Amniotic epithelial cell (primary cell): Measurements from ENCODE around the gene BCAS4.

Experiments
- DNase-seq: peaks from one replicate; pipeline ENCODE4 v3.0.0-alpha.2; 2010; ENCODE audit warnings: low read depth

The BCAS4 gene

GRCh38 chr20:50823319-50823718, 28.5 kb downstream of the BCAS4 start:
- no peak for DNase-seq

DNA sequence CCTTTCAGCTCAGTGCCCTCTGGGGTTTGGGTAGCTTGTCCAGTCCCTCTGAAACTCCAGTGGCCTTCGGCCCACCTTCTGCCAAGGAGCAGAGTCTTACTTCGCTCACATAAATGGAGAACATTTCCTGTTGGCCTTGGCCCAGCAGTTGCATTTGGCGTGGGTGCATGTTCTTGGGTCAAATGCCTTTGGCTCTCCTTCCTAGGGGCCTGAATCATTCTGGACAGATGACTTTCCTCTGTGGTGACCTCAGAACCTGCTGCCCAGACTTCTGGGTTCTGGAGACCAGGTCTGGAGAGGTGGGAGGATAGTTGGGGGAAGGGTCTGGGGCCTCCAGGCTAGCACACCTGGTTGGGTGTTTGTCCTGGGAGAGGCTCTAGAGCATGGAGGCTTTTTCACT, 29.3 kb downstream of the BCAS4 start:
- DNase-seq = peak; percentile 75

DNA sequence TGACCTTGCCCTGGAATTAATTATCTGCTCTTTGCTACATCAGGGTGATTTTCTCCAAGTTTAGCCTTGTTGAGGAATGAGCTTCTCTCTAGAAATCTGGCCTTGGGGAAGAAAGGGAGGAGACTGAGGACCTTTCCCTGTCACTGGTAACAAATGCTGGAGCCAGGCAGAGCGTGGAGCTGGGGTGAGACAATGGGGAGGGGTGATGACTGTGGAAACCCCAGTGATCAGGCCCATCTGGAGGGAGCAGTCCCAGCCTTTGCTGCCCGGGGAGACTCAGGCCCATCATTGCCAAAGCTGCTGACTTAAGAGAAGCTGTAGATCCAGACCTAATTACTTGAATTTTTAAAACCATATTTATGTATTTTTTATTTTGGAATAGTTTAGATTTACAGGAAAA, 31.3 kb downstream of the BCAS4 start:
- DNase-seq = no peak

- no peak for DNase-seq
These were observed 33.7 kb downstream of the BCAS4 start for GRCh38 chr20:50828363-50829136.

DNA sequence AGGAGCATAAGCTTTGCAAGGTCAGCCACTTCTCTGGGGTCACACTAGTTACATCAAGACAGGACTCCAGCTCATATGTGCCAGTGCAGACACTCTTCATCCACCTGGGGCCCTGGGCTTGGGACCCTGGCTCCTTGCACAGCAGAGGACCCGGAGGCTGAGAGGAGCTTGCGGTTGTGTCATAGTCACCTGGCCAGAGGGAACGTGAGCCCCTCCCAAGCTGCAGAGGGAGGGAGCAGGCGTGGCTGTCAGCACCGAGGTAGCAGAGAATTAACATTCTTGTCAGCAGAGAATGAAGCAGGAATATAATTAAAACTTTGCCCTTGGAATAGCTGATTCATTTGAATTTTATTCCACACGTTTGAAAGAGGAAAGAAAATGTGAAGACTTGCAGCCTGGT, 36.8 kb downstream of the BCAS4 start:
- DNase-seq = no peak

GRCh38 chr20:50834599-50835005, 39.7 kb downstream of the BCAS4 start:
- peak; percentile 75 for DNase-seq

- DNase-seq = peak; percentile 80
These were observed 42.9 kb downstream of the BCAS4 start for GRCh38 chr20:50837532-50838321.

DNA sequence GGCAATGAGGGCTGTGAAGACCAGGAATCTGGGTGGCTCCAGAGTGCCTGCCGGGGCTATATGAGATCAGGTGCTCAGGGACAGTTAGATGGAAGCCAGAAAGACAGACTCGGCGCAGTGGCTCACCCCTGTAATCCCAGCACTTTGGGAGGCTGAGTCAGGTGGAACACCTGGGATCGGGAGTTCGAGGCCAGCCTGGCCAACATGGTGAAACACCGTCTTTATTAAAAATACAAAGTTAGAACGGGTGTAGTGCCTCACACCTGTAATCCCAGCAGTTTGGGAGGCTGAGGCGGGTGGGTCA, 43.4 kb downstream of the BCAS4 start:
- DNase-seq = no peak

GRCh38 chr20:50838707-50839385, 44.0 kb downstream of the BCAS4 start:
- DNase-seq = no peak

DNA sequence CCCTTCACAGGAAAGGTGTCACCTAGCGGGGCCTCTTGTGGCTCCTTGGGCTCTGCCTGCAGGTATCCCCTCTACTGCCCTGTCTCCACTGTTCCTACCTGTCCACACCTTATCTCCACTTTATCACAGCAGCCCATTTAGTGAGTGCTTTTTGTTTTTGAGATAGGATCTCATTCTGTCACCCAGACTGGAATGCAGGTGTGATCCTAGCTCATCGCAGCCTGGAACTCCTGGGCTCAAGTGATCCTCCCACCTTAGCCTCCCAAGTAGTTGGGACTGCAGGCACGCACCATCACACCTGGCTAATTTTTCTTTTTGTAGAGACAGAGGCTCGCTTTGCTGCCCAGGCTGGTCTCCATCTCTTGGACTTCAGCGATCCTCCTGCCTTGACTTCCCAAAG, 48.0 kb downstream of the BCAS4 start:
- DNase-seq = no peak

- DNase-seq = no peak
These were observed 48.7 kb downstream of the BCAS4 start for GRCh38 chr20:50843331-50844276.

DNA sequence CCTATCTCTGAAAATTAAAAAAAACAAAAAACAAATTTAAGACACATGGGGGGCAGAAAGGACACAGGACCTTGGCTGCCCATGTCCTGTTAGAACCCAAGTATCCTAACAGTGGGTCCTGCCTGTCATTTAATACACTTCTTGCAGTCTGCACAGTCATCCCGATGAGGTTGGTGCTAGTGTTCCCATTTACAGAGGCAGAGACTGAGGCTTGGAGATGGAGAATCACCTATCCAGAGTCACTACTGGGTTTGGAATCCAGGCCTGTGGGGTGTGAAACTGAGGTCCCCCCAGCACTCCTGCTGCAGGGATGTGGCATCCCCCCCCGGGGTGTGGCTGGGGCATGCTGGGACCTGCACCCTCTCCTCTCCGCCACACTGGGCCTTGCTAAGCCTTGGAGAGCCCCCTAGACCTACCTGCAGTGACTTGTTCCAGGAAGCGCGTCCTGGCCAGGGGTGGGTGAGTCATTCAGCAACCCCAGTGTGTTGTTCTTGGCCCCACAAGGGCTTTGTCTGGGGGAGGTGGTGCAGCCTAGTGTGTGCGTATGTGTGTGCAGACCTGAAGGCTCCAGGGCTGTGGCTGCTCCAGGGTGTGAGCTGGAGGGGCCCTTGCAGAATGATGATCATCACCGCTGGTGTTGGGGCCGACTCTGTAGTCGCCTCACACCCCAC, 49.7 kb downstream of the BCAS4 start:
- DNase-seq = peak; percentile 78

DNA sequence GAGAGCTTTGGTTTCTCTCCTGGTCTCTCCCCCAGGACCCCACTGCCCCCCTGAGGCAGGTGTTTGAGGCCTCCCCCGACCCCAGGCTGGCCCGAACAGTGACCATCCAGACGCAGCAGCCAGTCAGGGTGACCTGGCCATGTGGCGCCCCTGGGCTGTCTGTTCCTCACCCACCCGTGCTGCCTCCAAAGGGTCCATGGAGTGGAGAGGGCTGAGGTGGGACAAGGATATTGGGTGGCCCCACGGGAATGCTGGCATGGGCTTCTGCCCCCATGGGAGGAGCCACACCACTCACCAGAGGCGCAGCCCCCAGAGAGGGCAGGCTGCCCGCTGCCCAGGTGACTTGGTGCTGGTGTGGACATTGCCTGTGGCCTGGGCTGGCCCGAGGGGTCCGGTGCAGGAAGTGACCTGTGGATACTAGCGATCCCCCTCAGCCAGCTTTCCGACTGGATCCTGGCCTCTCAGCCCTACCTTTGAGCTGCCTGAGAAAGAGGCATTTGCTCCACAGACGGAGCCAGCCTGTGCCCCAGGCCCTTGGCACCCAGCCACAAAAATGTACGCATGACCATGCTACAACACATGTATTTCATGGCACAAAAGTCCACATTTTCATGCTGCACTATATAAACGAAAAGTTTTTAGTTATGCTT, 50.8 kb downstream of the BCAS4 start:
- DNase-seq = no peak

- DNase-seq = peak; percentile 14
These were observed 53.5 kb downstream of the BCAS4 start for GRCh38 chr20:50848341-50848808.

- DNase-seq = peak; percentile 47
These were observed 54.2 kb downstream of the BCAS4 start for GRCh38 chr20:50848846-50849673.

DNA sequence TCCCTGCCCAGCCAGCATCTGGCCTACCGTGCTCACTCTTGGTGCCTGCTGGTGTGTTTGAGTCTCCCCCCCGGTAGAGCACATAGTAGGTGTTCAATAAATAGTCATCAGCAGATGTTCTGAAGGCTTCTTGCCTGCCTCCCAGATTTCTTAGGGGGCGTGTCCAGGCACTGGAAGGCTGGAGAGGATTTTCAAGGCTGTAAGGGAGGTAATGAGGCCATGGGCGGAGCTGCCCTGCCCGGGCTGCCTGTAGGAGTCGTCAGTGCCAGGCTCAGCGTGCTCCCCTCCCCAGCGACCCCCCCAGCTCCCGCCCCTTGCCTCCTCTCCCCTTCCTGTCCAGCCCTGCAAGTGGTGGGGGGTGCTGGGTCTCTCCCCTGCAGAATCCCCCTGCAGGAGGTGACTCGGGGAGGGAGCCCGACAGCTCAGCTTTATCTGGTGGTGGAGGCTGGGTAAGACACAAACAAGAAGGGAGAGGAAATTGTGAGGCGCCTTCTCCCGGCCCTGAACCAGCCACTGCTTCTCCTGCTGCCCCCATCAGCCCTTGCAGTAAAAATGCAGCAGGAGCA, 55.9 kb downstream of the BCAS4 start:
- DNase-seq = peak; percentile 87

- no peak for DNase-seq
These were observed 57.2 kb downstream of the BCAS4 start for GRCh38 chr20:50852085-50852484.

- DNase-seq = no peak
These were observed 59.8 kb downstream of the BCAS4 start for GRCh38 chr20:50854506-50855249.
